H9 (cell line): ENCODE measurements around the gene PIK3CD. TPM values are rescaled to one million over a fixed set of nuclear protein-coding genes. Genes with fewer than 3 reads are reported as not detected.

Experiments used
- DNase-seq: peaks from one replicate; pipeline ENCODE4 v3.0.0-alpha.2; 2017
- H2AFZ ChIP-seq: one replicate; pipeline ENCODE4 v1.6.1; 2013; ENCODE audit warnings: mild to moderate bottlenecking, low read length, control low read depth, moderate library complexity
- H2AK5ac ChIP-seq: 2 replicates; pipeline ENCODE4 v1.6.1; 2013; ENCODE audit warnings: low read length, control low read depth, mixed read lengths; ENCODE audit not compliant: insufficient read length
- H2BK120ac ChIP-seq: one replicate; pipeline ENCODE4 v1.6.1; 2013; ENCODE audit warnings: low read depth, mild to moderate bottlenecking, low read length, control low read depth, inconsistent platforms; ENCODE audit not compliant: poor library complexity, severe bottlenecking
- H2BK12ac ChIP-seq: 2 replicates; pipeline ENCODE4 v1.6.1; 2013; ENCODE audit warnings: low read length, control low read depth, mixed read lengths, low read depth; ENCODE audit not compliant: insufficient read length
- H2BK15ac ChIP-seq: 2 replicates; pipeline ENCODE4 v1.6.1; 2013; ENCODE audit warnings: low read depth, low read length, control low read depth
- H2BK20ac ChIP-seq: one replicate; pipeline ENCODE4 v1.6.1; 2013; ENCODE audit warnings: low read depth, mild to moderate bottlenecking, low read length, control low read depth, inconsistent platforms; ENCODE audit not compliant: poor library complexity, severe bottlenecking
- H2BK5ac ChIP-seq: 2 replicates; pipeline ENCODE4 v1.6.1; 2013; ENCODE audit warnings: low read length, control low read depth, mixed read lengths; ENCODE audit not compliant: insufficient read length
- H3K14ac ChIP-seq: 2 replicates; pipeline ENCODE4 v1.6.1; 2013; ENCODE audit warnings: low read length, control low read depth; ENCODE audit not compliant: insufficient read depth
- H3K18ac ChIP-seq: 2 replicates; pipeline ENCODE4 v1.6.1; 2013; ENCODE audit warnings: low read depth, mild to moderate bottlenecking, mixed read lengths, low read length, control low read depth; ENCODE audit not compliant: insufficient read length
- H3K23ac ChIP-seq: 2 replicates; pipeline ENCODE4 v1.6.1; 2013; ENCODE audit warnings: low read length, control low read depth, mixed read lengths, low read depth; ENCODE audit not compliant: insufficient read length
- H3K23me2 ChIP-seq: 2 replicates; pipeline ENCODE4 v1.6.1; 2013; ENCODE audit warnings: low read depth, mild to moderate bottlenecking, mixed read lengths, low read length, control low read depth; ENCODE audit not compliant: insufficient read length, poor library complexity, severe bottlenecking
- H3K27ac ChIP-seq: 2 replicates; pipeline ENCODE4 v1.5.1; 2013; ENCODE audit warnings: low read length, control low read depth, mixed read lengths, low read depth; ENCODE audit not compliant: insufficient read length
- H3K27me3 ChIP-seq: 2 replicates; pipeline ENCODE4 v1.6.1; 2013; ENCODE audit warnings: low read length, control low read depth, inconsistent platforms; ENCODE audit not compliant: insufficient read depth
- H3K4ac ChIP-seq: 2 replicates; pipeline ENCODE4 v1.6.1; 2013; ENCODE audit warnings: low read depth, mild to moderate bottlenecking, control low read depth, inconsistent platforms, low read length, moderate library complexity
- H3K4me1 ChIP-seq: 2 replicates; pipeline ENCODE4 v1.6.1; 2013; ENCODE audit warnings: low read length, control low read depth, inconsistent platforms; ENCODE audit not compliant: insufficient read depth
- H3K4me2 ChIP-seq: 2 replicates; pipeline ENCODE4 v1.6.1; 2013; ENCODE audit warnings: low read length, control low read depth, mixed read lengths; ENCODE audit not compliant: insufficient read length, insufficient read depth
- H3K56ac ChIP-seq: 2 replicates; pipeline ENCODE4 v1.6.1; 2013; ENCODE audit warnings: low read depth, mild to moderate bottlenecking, mixed read lengths, low read length, control low read depth; ENCODE audit not compliant: insufficient read length
- H3K79me1 ChIP-seq: 2 replicates; pipeline ENCODE4 v1.6.1; 2013; ENCODE audit warnings: low read depth, mild to moderate bottlenecking, moderate library complexity, low read length, control low read depth, inconsistent platforms; ENCODE audit not compliant: insufficient read depth, poor library complexity, severe bottlenecking
- H3K79me2 ChIP-seq: 2 replicates; pipeline ENCODE4 v1.6.1; 2013; ENCODE audit warnings: low read length, control low read depth, inconsistent platforms; ENCODE audit not compliant: insufficient read depth
- H3K9ac ChIP-seq: 2 replicates; pipeline ENCODE4 v1.6.1; 2013; ENCODE audit warnings: low read length, control low read depth, mixed read lengths; ENCODE audit not compliant: insufficient read length; ENCODE audit errors: extremely low read depth
- H3K9me3 ChIP-seq: one replicate; pipeline ENCODE4 v1.6.1; 2013; ENCODE audit warnings: low read depth, low read length, inconsistent platforms; ENCODE audit not compliant: control insufficient read depth
- H3T11ph ChIP-seq: one replicate; pipeline ENCODE4 v1.6.1; 2013; ENCODE audit warnings: mild to moderate bottlenecking, low read length, control low read depth, inconsistent platforms
- H4K20me1 ChIP-seq: one replicate; pipeline ENCODE4 v1.6.1; 2013; ENCODE audit not compliant: control insufficient read depth, insufficient read length, insufficient read depth
- H4K5ac ChIP-seq: 2 replicates; pipeline ENCODE4 v1.6.1; 2013; ENCODE audit warnings: low read depth, mild to moderate bottlenecking, mixed read lengths, low read length, control low read depth; ENCODE audit not compliant: insufficient read length
- H4K8ac ChIP-seq: replicated peaks from 2 replicates; pipeline ENCODE4 v1.6.1; 2013; ENCODE audit warnings: low read length, control low read depth, mixed read lengths, low read depth; ENCODE audit not compliant: insufficient read length
- H4K91ac ChIP-seq: 2 replicates; pipeline ENCODE4 v1.6.1; 2013; ENCODE audit warnings: low read depth, mild to moderate bottlenecking, moderate library complexity, mixed read lengths, low read length, control low read depth; ENCODE audit not compliant: insufficient read length
- H3K27ac Mint-ChIP-seq, 3 experiments: 2 replicates in 2 of 3; 3 replicates in 1 of 3; pipeline ENCODE4 v1.8.0; 2020 to 2021; ENCODE audit warnings: mixed read lengths in 3 of 3, mild to moderate bottlenecking in 1 of 3, moderate library complexity in 1 of 3
- H3K27me3 Mint-ChIP-seq: 2 replicates; pipeline ENCODE4 v1.8.0; 2021; ENCODE audit warnings: low read depth, mild to moderate bottlenecking, moderate library complexity, mixed read lengths
- H3K36me3 Mint-ChIP-seq, 3 experiments: 2 replicates in 2 of 3; 3 replicates in 1 of 3; pipeline ENCODE4 v1.8.0; 2020 to 2021; ENCODE audit warnings: low read depth in 3 of 3, mixed read lengths in 3 of 3; ENCODE audit not compliant: insufficient read depth in 1 of 3
- H3K4me1 Mint-ChIP-seq, 2 experiments: 2 replicates each; pipeline ENCODE4 v1.8.0; 2020; ENCODE audit warnings: mixed read lengths in 2 of 2
- H3K4me3 Mint-ChIP-seq, 2 experiments: 2 replicates in 1 of 2; 3 replicates in 1 of 2; pipeline ENCODE4 v1.8.0; 2020 to 2021; ENCODE audit warnings: mild to moderate bottlenecking in 2 of 2, mixed read lengths in 2 of 2, moderate library complexity in 1 of 2
- H3K9me3 Mint-ChIP-seq, 2 experiments: 2 replicates in 1 of 2; 3 replicates in 1 of 2; pipeline ENCODE4 v1.8.0; 2020; ENCODE audit warnings: mild to moderate bottlenecking in 2 of 2, mixed read lengths in 2 of 2, moderate library complexity in 1 of 2
- WGBS: extraction: QIAGEN DNeasy Blood & Tissue Kit; methylation state at CpG from one replicate; pipeline ENCODE4 v1.1.7; 2013; ENCODE audit warnings: missing lambda C conversion rate, low lambda C conversion rate, mixed read lengths; ENCODE audit not compliant: insufficient read length; ENCODE audit errors: extremely low coverage; 5-methylcytosine and 5-hydroxymethylcytosine counted together
- total RNA-seq: library from RNA; stranded (reverse); gene quantifications from 2 replicates; pipeline ENCODE4 v1.2.1, GENCODE V29; 2021
- TF ChIP-seq, protein P1 (sequence below): fragments of 200-600 bp; sonication (generic); conservative IDR thresholded peaks from 3 replicates; pipeline ENCODE4 v1.8.0; 2021; ENCODE audit warnings: antibody characterized with exemption, mild to moderate bottlenecking

Gene PIK3CD
- total RNA-seq, 1 experiment from 2014 or later: 10.0 TPM

DNA sequence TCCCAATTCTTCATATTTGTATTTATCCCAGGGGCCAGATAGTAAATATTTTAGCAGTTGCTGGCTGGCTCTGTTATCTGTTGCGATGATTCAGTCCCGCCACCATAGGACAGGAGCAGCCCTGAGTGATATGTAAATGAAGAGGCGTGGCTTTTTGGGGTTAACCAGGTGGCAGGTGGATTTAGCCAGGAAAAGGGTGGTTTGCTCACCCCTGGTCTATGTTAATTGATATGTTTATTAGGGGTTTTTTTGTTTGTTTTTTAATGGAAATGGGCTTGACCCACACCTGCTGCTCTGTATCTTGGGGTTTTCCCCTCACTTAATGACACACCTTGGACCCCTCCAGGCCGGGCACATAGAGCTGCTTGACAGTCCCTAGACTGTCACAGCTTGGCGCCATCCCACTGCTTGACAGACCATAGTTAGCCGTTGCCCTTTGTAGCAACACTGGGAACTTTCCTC lies 62.8 kb downstream of the PIK3CD start:
- H3K4me1 ChIP-seq: peaks cover 3% of the 10 kb centered on the region; the same call in 1 of the 2 replicates
- peaks cover 28 to 36% of the 10 kb centered on the region in 2 experiments for H3K4me1 Mint-ChIP-seq
- no peak overlapping the region for H4K5ac ChIP-seq
- no peak overlapping the region for H2BK12ac ChIP-seq
- H3K79me2 ChIP-seq: no peaks in the 10 kb centered on the region
- H3K27me3 ChIP-seq: no peaks in the 10 kb centered on the region
- H3K14ac ChIP-seq: no peak overlapping the region
- H2BK20ac ChIP-seq: no peak overlapping the region
- no peaks in the 10 kb centered on the region for H3K27me3 Mint-ChIP-seq
- no peaks in the 10 kb centered on the region for H4K20me1 ChIP-seq
- no peak overlapping the region for H3K18ac ChIP-seq
- peak overlapping the region in 1 of 2 experiments; percentile 73; a peak in 4 of 5 replicates for H3K4me3 Mint-ChIP-seq
- no peak overlapping the region for H3K27ac ChIP-seq
- no CpG with 5 or more reads among the region's 6 CpGs for WGBS
- no peaks in the 10 kb centered on the region for H3K9me3 Mint-ChIP-seq
- no peak overlapping the region for H2AK5ac ChIP-seq
- no peak overlapping the region for H2BK5ac ChIP-seq
- H4K91ac ChIP-seq: no peak overlapping the region
- H3T11ph ChIP-seq: no peak overlapping the region
- peak overlapping the region; percentile 87 to 97 (median 96); a peak in 6 of 7 replicates for H3K27ac Mint-ChIP-seq
- H2BK120ac ChIP-seq: no peak overlapping the region
- H3K23ac ChIP-seq: no peak overlapping the region
- peaks cover 3% of the 10 kb centered on the region for H3K23me2 ChIP-seq
- TF ChIP-seq, protein P1, sequence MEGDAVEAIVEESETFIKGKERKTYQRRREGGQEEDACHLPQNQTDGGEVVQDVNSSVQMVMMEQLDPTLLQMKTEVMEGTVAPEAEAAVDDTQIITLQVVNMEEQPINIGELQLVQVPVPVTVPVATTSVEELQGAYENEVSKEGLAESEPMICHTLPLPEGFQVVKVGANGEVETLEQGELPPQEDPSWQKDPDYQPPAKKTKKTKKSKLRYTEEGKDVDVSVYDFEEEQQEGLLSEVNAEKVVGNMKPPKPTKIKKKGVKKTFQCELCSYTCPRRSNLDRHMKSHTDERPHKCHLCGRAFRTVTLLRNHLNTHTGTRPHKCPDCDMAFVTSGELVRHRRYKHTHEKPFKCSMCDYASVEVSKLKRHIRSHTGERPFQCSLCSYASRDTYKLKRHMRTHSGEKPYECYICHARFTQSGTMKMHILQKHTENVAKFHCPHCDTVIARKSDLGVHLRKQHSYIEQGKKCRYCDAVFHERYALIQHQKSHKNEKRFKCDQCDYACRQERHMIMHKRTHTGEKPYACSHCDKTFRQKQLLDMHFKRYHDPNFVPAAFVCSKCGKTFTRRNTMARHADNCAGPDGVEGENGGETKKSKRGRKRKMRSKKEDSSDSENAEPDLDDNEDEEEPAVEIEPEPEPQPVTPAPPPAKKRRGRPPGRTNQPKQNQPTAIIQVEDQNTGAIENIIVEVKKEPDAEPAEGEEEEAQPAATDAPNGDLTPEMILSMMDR: no peak
- H3K36me3 Mint-ChIP-seq: peaks cover 2 to 20% (median 12%) of the 10 kb centered on the region in 3 experiments; a peak in 3 of 7 replicates
- H4K8ac ChIP-seq: no peak overlapping the region
- no peak overlapping the region for H3K56ac ChIP-seq
- H2BK15ac ChIP-seq: no peak overlapping the region
- H3K9ac ChIP-seq: no peak overlapping the region
- H3K4ac ChIP-seq: no peak overlapping the region
- H3K9me3 ChIP-seq: no peaks in the 10 kb centered on the region
- DNase-seq: peak; percentile 88
- H2AFZ ChIP-seq: no peak overlapping the region
- no peaks in the 10 kb centered on the region for H3K79me1 ChIP-seq
- peak overlapping the region; percentile 0 for H3K4me2 ChIP-seq
